ENCODE data around the gene PDGFA.

PDGFA gene

DNA sequence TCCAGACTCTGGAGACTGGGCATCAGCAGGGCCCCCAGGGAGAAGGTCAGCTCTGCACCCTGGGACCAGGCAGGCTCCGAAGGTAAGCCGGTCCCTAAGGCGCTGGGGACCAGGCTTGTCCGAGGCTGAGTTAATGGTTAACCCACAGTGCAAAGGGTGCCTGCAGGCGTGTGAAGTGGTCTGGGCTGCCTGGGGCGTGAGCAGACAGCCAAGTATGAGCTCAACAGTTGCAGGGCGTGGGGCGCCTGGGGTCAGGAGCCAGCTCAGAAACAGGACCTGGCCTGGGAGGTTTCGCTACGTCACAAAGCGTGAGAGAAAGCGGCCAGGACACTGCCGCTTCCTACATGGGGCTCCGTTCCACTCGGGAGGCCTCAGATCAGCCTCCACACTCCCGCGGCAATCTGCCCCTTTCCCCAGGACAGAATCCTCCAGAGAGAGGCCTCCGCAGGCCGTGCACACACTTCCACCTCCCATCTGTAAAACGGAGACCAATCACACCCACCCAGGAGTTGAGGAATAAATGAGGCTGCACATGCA is 16.0 kb downstream of the PDGFA start:
- Histone ChIP-seq H4K20me1 (ENCODE audit: insufficient read depth, low read length) (peaks cover 61% of the 10 kb centered on the region), H3K4me1 (ENCODE audit: insufficient read depth, low read length) (no peaks in the 10 kb centered on the region), H3K4me3 (ENCODE audit: low read depth in 1 of 2, low read length in 2 of 2) (no peak overlapping the region), H2AFZ (ENCODE audit: low read depth, low read length) (no peak overlapping the region), H3K4me2 (ENCODE audit: insufficient read depth, low read length) (no peak overlapping the region), H3K27me3 (ENCODE audit: insufficient read depth, low read length, poor library complexity) (no peaks in the 10 kb centered on the region), H3K27ac (ENCODE audit: low read length) (no peak overlapping the region), H3K9me3 (ENCODE audit: insufficient read depth, low read length, severe bottlenecking) (no peaks in the 10 kb centered on the region), H3K36me3 (ENCODE audit: insufficient read depth, low read length) (peaks cover 90% of the 10 kb centered on the region), H3K79me2 (ENCODE audit: insufficient read depth, low read length) (peaks cover 5% of the 10 kb centered on the region), H3K9ac (ENCODE audit: low read depth, low read length) (no peak overlapping the region)
- TF ChIP-seq EZH2 (IDR thresholded peaks at IDR 0.05; ENCODE audit: borderline replicate concordance, low read depth, low read length, severe bottlenecking) = no peak
- TF ChIP-seq, protein P1, sequence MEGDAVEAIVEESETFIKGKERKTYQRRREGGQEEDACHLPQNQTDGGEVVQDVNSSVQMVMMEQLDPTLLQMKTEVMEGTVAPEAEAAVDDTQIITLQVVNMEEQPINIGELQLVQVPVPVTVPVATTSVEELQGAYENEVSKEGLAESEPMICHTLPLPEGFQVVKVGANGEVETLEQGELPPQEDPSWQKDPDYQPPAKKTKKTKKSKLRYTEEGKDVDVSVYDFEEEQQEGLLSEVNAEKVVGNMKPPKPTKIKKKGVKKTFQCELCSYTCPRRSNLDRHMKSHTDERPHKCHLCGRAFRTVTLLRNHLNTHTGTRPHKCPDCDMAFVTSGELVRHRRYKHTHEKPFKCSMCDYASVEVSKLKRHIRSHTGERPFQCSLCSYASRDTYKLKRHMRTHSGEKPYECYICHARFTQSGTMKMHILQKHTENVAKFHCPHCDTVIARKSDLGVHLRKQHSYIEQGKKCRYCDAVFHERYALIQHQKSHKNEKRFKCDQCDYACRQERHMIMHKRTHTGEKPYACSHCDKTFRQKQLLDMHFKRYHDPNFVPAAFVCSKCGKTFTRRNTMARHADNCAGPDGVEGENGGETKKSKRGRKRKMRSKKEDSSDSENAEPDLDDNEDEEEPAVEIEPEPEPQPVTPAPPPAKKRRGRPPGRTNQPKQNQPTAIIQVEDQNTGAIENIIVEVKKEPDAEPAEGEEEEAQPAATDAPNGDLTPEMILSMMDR (IDR thresholded peaks at IDR 0.05; ENCODE audit: borderline replicate concordance, extremely low read depth, low read length, poor library complexity, severe bottlenecking) = no peak
- ATAC-seq (ENCODE audit: insufficient read depth, low read depth) (no peak), DNase-seq (no peak)

DNA sequence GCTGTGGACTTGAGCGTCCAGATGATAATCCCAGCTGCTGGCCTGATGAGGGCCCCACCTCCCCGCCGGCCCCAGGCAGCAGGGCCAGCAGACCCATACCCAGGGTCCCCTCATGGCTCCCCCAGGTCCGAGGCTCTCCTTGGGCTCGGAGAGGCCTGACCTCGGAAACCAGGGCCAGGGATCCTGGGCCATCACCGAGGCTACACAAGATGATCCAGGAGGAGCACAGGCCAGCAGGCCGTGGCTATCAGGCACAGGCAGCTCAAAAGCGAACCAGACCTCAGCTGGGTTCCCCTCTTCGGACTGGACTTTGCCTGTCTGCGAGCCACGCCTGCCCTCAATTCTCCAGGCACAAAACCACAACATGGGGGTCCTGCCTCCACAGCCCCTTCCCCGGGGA is 17.4 kb downstream of the PDGFA start:
- DNase-seq (no peak), ATAC-seq (ENCODE audit: insufficient read depth, low read depth) (no peak)
- H3K9me3 ChIP-seq (ENCODE audit: insufficient read depth, low read length, severe bottlenecking) = no peaks in the 10 kb centered on the region
- TF ChIP-seq, protein P1 (IDR thresholded peaks at IDR 0.05; ENCODE audit: borderline replicate concordance, extremely low read depth, low read length, poor library complexity, severe bottlenecking) = no peak
- no peak for TF ChIP-seq EZH2 (IDR thresholded peaks at IDR 0.05; ENCODE audit: borderline replicate concordance, low read depth, low read length, severe bottlenecking)
- H3K79me2 ChIP-seq (ENCODE audit: insufficient read depth, low read length) = peaks cover 5% of the 10 kb centered on the region
- H3K36me3 ChIP-seq (ENCODE audit: insufficient read depth, low read length) = peaks cover 89% of the 10 kb centered on the region
- no peak overlapping the region for H2AFZ ChIP-seq (ENCODE audit: low read depth, low read length)
- H3K9ac ChIP-seq (ENCODE audit: low read depth, low read length) = no peak overlapping the region
- no peak overlapping the region for H3K27ac ChIP-seq (ENCODE audit: low read length)
- no peaks in the 10 kb centered on the region for H3K27me3 ChIP-seq (ENCODE audit: insufficient read depth, low read length, poor library complexity)
- H3K4me3 ChIP-seq (ENCODE audit: low read depth in 1 of 2, low read length in 2 of 2) = no peak overlapping the region
- H3K4me1 ChIP-seq (ENCODE audit: insufficient read depth, low read length) = no peaks in the 10 kb centered on the region
- H4K20me1 ChIP-seq (ENCODE audit: insufficient read depth, low read length) = peaks cover 60% of the 10 kb centered on the region
- H3K4me2 ChIP-seq (ENCODE audit: insufficient read depth, low read length) = no peak overlapping the region

DNA sequence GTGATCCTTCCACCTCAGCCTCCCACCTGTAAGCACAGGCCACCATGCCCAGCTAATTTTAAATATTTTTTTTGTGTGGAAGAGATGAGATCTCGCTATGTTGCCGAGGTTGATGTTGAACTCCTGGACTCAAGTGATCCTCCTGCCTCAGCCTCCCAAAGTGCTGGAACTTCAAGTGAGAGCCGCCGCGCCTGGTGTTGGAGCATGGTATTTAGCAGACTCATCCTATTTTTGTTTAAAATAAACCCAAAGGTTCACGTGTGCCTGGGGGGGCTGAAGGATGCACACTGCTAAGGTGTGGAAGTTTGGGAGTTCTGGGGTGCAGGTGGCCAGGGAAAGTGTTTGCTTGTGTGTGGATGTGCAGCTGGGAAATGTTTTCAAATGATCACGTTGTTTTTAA is 18.1 kb downstream of the PDGFA start:
- Histone ChIP-seq H3K36me3 (ENCODE audit: insufficient read depth, low read length) (peaks cover 89% of the 10 kb centered on the region), H3K79me2 (ENCODE audit: insufficient read depth, low read length) (peaks cover 5% of the 10 kb centered on the region), H3K9ac (ENCODE audit: low read depth, low read length) (no peak overlapping the region), H4K20me1 (ENCODE audit: insufficient read depth, low read length) (peaks cover 57% of the 10 kb centered on the region), H3K27me3 (ENCODE audit: insufficient read depth, low read length, poor library complexity) (no peaks in the 10 kb centered on the region), H3K4me1 (ENCODE audit: insufficient read depth, low read length) (no peaks in the 10 kb centered on the region), H2AFZ (ENCODE audit: low read depth, low read length) (no peak overlapping the region), H3K4me3 (ENCODE audit: low read depth in 1 of 2, low read length in 2 of 2) (no peak overlapping the region), H3K4me2 (ENCODE audit: insufficient read depth, low read length) (no peak overlapping the region), H3K9me3 (ENCODE audit: insufficient read depth, low read length, severe bottlenecking) (no peaks in the 10 kb centered on the region), H3K27ac (ENCODE audit: low read length) (no peak overlapping the region)
- DNase-seq = no peak
- TF ChIP-seq, protein P1 (IDR thresholded peaks at IDR 0.05; ENCODE audit: borderline replicate concordance, extremely low read depth, low read length, poor library complexity, severe bottlenecking) = no peak
- no peak for TF ChIP-seq EZH2 (IDR thresholded peaks at IDR 0.05; ENCODE audit: borderline replicate concordance, low read depth, low read length, severe bottlenecking)
- no peak for ATAC-seq (ENCODE audit: insufficient read depth, low read depth)
